CD4-positive, alpha-beta T cell treated with Interleukin-4 for 1 hour (primary cell): ENCODE measurements around the gene LAMB2.

ENCODE experiments used
- DNase-seq, 2 donors: peaks; one replicate each; pipeline ENCODE4 v3.0.0-alpha.2; 2020 to 2022

LAMB2 gene

DNA sequence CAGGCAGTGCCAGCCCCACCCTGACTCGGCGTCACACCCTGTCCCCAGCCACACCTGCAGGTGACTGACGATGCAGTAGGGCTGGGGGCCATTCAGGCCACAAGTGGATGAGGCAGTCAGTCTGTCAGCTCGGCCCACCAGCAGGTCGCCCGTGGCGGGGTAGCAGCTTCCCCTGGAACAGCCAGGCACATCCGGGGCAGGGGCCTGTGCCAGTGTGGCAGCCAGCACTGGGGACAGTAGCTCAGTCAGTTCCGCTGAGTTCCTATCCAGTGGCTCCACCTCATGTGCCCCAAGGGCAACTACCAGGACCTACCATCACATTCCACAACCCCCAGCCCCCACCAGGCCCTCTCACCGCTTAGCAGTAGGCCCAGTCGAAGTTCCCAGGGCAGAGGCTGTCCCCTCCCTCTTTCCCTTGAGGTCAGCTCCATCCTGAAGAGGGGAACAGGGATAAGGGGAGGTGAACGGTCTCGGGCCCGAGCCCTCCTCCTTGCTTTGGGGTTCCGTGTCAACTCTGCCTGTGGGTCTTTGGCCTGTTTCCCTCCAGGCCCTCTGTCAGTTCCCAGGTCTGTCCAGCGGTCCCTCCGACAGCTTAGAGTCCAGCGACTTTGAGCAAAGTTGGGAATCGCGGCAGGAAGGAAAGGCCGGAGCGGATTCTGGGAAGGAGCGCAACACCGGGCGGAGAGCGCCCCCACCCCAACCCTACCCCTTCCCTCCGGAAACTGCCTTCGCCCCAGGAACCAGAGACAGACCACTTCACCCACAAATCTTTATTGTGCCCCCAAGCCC lies at the start of gene LAMB2:
Gene LAMB2, minus strand, starts transcription at position 614 of the 789 bp plus-strand sequence. Its CDS starts 183 bp downstream, at position 431.
- DNase-seq, result peak in 1 of 2 donors; percentile 17

DNA sequence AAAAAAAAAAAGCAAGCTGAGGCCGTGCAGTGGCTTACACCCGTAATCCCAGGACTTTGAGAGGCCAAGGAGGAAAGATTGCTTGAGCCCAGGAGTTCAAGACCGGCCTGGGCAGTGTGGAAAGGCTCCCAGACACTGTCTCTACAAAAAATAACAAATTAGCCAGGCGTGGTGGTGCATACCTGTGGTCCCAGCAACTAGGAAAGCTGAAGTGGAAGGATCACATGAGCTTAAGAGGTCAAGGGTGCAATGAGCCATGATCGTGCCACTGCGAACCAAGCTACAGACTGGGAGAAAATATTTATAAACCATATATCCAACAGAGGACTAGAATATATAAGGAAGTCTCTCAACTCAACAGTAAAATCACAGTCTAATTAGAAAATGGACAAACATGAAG lies 48.5 kb upstream of the LAMB2 start:
- DNase-seq, result no peak

DNA sequence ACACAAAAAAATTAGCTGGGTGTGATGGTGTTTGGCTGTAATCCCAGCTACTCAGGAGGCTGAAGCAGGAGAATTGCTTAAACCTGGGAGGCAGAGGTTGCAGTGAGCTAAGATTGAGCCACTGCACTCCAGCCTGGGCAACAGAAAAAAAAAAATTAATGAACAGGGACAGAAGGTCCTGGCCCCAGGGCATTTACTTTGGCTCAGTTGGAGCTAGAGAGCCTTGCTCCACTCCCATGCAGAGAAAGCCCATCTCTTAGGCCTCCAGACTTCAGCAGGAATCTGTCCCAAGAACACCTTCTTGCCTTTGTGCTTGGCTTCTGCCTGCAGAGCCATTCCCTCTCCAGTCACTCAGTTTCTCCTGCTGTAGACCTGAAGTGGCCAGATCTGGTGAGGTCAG lies 47.3 kb upstream of the LAMB2 start:
- DNase-seq, result no peak

DNA sequence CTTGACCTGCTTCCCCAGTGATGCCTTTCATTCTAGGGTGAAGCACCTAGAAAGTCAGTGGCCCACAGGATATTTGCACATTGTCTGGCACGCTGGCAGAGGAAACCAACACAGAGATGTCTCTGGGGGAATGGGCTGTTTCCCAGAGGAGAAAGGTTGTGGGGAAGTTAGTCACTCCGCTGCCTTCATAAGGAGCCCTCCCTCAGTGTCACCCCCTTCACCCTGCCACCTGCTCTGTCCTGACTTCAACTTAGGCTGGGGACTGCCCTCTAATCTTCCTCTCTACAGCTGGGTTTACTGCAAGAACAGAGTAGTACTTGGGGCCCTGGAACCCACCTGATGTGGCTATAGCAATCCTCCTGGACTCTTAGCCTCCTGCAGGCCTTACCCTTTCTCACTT lies 44.2 kb upstream of the LAMB2 start:
- DNase-seq, result no peak

DNA sequence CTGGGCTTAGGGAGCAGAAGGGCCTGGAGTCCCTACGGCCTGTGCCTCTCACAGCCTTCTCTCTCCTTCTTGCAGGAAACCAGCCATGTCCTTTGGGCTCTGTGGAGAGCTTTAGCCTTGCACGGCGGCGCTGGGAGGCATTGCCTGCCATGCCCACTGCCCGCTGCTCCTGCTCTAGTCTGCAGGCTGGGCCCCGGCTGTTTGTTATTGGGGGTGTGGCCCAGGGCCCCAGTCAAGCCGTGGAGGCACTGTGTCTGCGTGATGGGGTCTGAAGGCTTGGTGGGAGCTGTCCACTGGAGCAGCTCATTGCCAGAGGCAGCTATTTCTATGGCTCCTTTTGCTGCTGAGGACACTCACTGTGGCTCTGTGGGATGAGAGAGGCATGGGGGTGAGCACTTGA lies 42.7 kb upstream of the LAMB2 start:
- no peak for DNase-seq

DNA sequence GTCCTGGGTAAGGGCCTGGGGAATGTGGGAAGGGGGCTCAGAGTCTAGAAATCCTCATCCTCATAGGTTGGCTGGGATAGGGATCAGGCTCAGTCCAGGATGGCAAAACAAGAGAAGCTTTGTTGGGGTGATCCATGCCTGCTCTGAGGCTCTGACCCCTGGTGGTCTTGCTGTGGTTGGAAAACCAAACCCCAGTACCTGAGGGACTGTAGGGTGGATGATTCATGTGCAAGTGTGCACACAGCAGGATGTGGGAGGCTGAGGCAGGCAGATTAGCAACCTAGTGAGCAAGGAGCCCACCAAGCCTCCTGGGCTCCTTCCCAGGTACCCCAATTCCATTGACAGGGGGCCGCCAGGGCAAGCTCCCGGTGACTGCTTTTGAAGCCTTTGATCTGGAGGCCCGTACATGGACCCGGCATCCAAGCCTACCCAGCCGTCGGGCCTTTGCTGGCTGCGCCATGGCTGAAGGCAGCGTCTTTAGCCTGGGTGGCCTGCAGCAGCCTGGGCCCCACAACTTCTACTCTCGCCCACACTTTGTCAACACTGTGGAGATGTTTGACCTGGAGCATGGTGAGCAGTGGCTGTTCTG lies 41.6 kb upstream of the LAMB2 start:
- no peak for DNase-seq

DNA sequence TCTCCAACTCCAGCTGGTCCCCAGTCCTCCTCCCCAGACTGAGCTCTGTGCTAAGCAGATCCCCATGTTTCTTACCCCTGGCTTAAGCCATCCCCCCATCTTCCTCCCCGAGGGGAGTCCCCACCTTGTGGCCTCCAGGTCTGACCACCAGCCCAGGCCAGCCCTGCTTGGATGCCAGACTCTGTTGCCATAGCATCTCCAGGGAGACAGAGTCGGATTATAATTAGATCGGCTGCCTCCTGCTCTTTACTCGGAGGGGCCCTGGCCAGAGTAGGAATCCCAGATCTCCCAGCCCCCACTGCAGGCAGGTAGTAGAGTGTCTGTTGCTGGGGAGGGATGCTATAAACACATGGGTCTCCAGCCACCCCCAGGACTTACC lies 40.9 kb upstream of the LAMB2 start:
- DNase-seq, result no peak

DNA sequence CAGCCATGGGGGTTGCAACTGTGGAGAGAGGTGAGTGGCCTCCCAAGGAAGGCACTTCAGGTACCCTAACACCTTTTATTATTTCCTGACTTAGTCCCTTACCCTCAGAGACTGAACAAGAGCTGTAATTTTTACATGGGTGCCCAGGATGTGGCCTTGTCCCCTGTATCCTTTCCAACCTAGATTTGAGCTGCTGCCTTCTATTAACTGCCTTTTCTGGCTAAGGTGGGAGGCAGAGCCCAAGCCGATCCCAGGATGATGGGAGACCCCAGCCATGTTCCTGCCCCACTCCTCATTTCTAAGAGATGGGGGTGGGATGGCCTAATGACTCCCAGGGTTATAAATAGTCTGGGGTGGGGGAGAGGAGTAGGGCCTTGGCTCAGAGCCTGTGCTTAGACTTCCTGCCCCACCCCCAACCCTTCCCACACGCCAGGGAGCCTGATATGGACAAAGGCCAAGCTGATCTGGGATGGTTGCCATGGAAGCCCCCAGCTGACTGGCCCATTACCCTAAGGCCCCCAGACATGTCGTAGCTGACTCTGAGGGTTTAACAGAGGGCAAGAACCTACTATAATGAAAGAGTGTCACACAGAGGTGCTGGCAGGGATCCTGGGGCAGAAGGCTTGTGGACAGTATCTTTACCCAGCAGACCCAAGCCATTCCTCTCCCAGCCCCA lies 40.4 kb upstream of the LAMB2 start:
- no peak for DNase-seq

DNA sequence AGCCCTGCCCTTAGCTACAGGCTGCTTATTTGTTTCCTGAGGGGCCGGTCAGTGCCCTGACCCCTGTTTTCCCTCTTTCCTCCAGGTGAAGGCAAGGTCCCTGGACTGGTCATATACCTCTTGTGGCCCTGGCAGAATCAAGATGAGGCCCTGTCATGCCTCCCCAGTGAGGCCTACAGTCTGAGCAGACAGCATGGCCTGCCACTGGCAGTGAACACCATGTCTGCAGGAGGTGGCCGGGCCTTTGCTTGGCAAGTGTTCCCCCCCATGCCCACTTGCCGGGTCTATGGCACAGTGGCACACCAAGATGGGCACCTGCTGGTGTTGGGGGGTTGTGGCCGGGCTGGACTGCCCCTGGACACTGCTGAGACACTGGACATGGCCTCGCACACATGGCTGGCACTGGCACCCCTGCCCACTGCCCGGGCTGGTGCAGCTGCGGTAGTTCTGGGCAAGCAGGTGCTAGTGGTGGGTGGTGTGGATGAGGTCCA lies 39.7 kb upstream of the LAMB2 start:
- no peak for DNase-seq

DNA sequence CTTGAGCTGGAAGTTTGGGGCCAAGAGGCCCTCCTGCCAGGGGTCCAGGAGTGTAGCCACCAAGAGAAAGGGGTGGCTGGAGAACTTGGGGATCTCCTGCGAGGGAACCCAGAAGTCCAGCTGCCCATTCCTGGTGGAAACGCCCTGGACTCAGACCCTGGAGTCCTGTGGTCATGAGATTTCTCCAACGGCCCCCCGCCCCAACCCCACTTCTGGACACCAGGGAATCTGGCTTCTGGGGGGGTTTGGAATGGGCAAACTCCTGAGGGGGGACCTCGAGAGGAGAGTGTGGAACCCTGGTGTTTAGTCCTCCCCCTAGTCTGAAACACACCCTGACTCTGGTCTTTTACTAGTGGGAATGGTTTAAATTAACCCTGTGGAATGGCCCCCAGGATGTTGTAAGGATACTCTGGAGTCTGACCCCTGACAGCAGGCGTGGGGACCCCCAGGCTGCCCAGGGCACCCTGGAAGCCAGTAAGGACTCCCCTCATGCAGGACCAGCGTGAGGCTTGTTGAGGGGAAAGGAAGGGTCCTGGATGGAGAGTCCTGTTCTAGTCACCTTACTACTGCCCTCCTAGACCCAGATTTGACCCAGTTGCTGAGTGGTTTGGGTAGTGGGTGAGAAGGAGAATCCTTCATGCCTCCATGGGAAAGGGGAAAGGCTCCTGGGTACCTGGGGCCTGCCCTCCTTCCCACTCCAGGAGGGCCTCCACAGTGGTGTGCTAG lies 39.1 kb upstream of the LAMB2 start:
- no peak for DNase-seq

DNA sequence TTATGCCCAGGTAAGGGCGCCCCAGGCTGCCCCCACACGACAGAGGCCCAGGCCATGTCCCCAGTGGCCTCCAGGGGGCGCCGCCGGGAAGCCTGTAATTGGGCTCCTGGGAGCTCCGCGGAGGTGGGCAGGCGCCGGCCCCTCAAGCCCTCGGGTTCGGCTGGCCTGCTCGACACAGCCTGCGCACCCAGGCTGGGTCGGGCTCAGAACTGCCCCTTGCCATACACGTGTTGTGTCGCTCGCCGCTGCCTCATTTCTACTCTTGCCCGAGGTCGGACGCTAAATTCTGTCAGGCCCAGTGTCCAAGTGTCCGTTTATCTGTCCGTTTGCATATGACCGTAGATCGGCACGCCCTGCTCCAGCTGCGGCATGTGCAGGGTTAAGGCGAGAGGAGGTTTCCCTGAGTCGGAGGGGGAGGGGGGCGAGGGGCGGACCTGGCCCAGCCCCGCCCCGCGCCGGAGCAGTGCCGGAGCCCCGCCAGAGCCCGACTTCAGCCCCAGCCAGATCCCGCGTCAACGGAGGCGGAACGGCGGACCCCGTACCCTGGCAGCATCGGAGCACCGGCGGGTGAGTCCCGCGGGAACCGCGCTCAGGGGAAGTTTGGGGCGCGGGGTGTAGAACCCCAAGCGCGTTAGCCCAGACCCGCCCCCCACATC lies 38.4 kb upstream of the LAMB2 start, which contains the start of gene KLHDC8B:
Gene KLHDC8B, plus strand, starts transcription at position 480 of the 656 bp plus-strand sequence. CDS start 1,172 bp downstream, outside the sequence.
- DNase-seq, result peak; percentile 78 to 79

DNA sequence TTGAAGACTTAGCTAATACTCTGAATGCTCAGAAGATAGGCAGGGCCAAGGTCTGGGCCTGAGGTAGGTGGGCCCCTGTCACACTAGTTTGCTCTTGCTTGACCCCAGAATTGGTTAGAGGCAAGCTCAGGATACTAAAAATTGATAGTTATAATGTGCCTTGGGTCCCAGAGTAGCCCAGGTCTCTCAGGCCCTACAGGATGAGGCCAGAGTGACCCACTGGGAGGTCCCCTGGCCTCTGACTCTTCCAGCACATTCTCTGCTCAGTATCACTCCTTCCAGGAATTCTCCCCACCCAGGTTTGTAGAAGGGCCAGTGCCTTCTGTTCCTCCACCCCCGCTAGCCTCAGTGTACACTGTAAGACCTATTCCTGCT lies 37.9 kb upstream of the LAMB2 start:
- DNase-seq, result no peak

DNA sequence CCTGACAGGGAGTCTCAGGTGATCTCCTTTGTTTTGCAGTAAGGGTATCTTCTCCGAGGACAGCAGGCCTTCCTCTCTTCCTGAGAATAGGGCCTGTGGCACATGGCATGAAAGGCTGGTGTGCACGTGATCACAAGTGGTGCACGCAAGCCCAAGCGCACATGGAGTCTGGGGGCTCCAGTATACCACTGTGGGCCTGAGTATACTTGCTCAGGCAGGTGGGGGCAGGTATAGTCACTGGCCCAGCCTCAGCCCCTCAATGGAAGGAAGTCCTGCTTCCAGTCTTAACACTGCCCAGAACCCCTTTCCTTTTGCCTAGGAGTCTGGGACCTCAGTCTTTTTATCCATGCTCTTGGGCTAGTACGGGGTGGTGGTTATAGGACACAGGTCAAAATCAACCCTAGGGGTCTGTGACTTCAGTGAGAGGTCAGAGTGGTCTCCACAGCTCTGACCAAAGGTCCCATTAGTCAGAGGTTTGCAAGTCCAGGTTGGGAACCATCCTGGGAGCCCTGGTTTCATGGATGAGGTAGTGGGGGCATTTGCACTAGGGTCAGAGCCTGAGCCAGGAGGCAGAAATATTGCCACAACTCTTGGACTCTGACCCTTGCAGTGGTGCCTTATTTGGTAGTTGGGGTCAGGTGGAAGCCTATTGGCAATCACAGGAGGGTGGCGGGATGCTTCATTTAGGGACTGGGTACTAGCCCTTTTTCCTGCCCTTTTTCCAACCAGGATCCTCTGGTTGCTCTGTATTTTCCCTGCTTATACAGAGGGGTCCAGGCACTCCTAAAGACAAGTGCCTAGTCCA lies 34.1 kb upstream of the LAMB2 start:
- no peak for DNase-seq

DNA sequence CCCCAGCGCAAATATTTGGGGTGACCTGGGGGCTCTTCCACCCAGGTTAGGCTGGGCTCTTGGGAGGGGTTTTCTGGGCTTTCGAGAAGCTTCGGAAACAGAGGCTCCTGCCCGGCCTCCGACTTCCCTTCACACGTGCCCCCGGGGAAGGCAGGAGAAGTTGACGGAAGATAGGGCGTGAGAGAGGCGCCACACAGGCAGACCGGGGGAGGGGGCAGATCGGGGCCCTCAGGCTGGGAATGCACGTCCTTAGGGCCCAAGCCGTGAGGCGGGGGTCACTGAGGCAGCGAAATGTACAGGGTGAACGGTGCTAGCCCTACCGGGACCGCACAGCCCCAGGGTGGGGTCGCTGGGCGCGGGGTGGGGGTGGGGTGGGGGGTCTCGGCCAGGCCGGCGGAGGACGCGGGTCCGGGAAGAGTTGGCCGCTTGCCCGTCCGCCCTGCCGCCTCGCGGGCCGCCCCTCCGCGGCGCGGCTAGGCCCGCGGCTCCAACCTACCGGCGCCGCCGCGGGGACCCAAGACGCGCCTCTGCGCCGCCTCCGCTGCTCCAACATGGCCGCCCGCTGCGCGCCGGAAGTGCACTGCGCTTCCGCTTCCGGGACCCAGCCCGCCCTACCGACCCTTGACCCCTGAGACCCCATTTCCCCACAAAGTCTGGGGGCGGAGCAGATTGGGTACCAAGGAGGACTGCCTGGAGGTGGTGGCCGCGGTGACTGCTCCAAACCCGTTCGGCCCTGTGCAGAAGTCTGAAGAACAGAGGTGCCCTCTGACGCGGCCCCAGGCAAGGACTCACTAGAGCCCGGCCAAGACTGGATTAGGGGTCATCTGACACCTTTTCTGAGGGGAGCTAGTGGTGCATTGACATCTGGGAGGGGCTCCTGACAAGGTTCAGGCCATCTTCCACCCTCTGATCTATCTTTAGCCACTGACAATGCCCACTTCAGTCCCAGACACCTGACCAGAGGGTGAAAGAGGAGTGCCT lies 33.2 kb upstream of the LAMB2 start, which contains the start of gene CCDC71:
Gene CCDC71, minus strand, starts transcription at position 561 of the 981 bp plus-strand sequence. CDS start 2,123 bp downstream, outside the sequence.
- DNase-seq, result peak; percentile 82 to 83

DNA sequence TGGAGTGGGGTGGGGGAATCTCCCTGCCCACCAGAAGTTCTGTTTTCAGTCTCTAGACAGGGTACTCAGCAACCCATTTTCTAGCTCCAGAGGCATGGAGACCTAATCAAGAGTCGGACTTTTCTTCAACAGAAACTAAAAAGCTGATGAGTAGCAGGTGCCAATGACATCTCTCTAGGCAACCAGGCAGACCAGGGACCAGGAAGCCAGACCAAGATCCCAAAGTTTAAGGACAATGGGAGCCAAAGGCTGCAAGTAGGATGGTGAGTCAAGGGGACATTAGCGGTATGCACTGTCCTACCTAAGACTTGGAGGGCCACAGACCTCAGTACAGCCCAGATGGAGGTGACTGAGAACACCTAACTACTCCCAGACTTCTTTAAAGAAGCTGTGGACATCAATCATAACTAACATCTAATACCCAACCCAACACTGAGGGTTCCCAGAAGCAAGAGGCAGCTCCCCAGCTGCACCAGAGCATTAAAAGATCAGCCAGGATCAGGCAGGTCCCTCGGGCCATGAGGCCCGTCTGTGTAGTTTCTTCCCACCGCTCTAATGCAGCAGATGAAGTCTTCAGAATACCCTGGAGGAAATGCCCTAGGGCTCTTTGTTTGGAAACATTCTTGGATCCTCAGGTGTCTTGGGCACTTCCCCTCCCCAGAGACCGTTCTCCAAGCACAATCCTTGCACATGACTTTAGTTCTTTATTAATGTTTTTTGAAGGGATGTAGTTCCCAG lies 32.3 kb upstream of the LAMB2 start:
- no peak for DNase-seq

DNA sequence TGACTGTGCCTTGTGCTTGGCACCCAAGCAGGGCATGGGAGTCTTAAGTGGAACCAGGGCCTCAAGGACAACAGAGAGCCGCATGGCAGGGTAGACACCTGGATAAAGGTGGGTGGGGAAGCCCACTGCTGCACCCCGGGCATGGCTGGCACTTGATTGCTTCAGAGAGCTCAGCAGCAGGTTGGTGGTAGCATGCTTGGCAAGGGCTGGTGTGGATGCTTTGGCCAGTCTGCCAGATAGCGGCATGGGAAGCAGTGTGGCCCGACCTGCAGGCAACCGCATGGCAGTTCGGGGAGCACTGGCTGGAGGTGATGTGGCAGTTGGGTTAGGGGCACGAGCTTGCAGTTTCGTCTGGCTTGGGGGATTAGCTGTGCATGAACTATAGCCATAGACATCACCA lies 30.8 kb upstream of the LAMB2 start:
- no peak for DNase-seq

DNA sequence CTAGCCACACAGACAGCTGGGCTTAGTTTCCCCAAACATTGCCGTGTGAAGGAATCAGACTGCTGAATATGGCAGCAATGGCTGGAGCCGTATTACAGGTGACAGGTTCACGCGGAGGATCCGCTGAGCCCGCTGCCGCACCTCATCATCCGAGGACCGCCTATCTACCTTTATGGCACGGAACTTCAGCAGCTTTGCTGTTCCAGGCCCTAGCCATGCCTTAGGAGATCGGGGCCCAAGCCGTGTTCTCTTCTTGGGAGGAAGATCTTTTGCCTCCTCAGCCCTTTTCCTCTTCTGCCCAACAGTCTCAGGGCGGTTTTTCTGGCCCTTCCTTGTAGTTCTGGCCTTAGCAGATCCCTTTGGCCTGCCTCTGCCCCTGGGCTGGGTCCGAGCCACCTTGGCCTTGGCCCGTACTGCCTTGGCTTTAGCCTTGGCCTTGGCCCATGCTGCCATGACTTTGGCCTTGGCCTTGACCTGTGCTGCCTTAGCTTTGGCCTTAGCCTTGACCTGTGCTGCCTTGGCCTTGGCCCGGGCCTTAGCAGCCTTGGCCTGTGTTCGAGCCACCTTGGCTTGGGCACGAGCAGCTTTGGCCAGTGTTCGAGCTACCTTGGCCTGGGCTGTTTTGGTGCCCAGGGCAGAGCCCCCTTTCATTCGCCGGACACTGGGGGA lies 30.0 kb upstream of the LAMB2 start:
- DNase-seq, result no peak

DNA sequence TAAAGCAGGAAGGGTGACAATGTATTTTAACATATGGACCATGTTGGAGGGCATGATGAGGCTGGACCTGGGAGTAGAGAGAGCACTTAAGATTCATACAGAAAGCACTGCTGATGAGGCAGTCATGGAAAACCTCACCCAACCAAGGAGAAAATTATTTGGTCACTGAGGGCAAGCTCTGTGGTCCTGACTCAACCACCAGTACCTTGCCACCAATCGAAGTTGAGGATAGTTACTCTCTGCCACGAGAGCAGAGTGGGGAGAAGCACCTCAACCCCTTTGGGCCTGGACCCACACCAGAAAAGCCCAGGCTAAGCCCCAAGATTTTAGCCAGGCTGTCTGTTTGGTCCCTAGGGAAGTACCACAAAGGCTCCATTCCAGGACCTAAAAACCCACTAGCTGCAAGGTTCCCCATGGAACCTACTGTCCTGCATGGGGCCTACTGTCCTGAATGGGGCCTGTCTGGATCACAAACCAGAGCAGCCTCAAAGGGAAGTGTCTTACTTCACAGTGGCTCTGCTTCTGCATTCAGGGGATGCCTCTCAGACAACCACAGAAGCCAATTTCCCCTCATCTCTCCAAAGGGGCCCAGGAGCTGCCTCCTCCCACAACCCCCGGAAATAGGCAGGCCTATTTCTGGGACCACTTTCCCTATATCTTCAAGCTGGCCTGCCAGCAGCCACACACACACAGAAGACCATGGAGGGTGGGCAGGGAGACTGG lies 29.1 kb upstream of the LAMB2 start:
- no peak for DNase-seq
